Parathyroid adenoma (tissue), 2 donors: ENCODE data around the gene CNNM4.
A peak's percentile ranks its signal among the peaks of the same experiment; 100 is the strongest.

Experiments
- H2AFZ ChIP-seq: fragments of 300-600 bp; sonication (generic); one replicate; pipeline ENCODE4 v1.7.0; 2017; ENCODE audit warnings: antibody characterized with exemption, mild to moderate bottlenecking
- H3K27ac ChIP-seq: fragments of 300-600 bp; sonication (generic); one replicate; pipeline ENCODE4 v1.7.0; 2017
- H3K27me3 ChIP-seq: fragments of 300-600 bp; sonication (generic); one replicate; pipeline ENCODE4 v1.7.0; 2017; ENCODE audit warnings: low read length; ENCODE audit not compliant: control insufficient read depth, insufficient read depth
- H3K36me3 ChIP-seq: fragments of 300-600 bp; sonication (generic); one replicate; pipeline ENCODE4 v1.7.0; 2017; ENCODE audit warnings: low read length; ENCODE audit not compliant: control insufficient read depth, insufficient read depth
- H3K4me1 ChIP-seq: fragments of 300-600 bp; sonication (generic); one replicate; pipeline ENCODE4 v1.7.0; 2017; ENCODE audit warnings: control low read depth
- H3K4me2 ChIP-seq: fragments of 300-600 bp; sonication (generic); one replicate; pipeline ENCODE4 v1.7.0; 2017; ENCODE audit warnings: low read length
- H3K4me3 ChIP-seq: fragments of 300-600 bp; sonication (generic); one replicate; pipeline ENCODE4 v1.7.0; 2017; ENCODE audit warnings: low read depth, low read length
- H3K79me2 ChIP-seq: fragments of 300-600 bp; sonication (generic); one replicate; pipeline ENCODE4 v1.7.0; 2017; ENCODE audit warnings: control low read depth
- H3K9ac ChIP-seq: fragments of 300-600 bp; sonication (generic); one replicate; pipeline ENCODE4 v1.7.0; 2017; ENCODE audit warnings: mild to moderate bottlenecking
- H3K9me3 ChIP-seq: fragments of 300-600 bp; sonication (generic); one replicate; pipeline ENCODE4 v1.7.0; 2017; ENCODE audit warnings: low read length; ENCODE audit not compliant: control insufficient read depth
- CTCF ChIP-seq: fragments of 300-600 bp; sonication (generic); IDR thresholded peaks from one replicate; pipeline ENCODE4 v1.7.0; 2017; ENCODE audit warnings: antibody characterized with exemption, mild to moderate bottlenecking
- donor health status: primary hyperparathyroidism.

CNNM4 gene

GRCh38 chr2:96799623-96799935, 38.9 kb downstream of the CNNM4 start:
- Histone ChIP-seq H3K27ac (no peak overlapping the region), H3K27me3 (no peaks in the 10 kb centered on the region), H3K36me3 (no peaks in the 10 kb centered on the region), H3K4me2 (no peak overlapping the region), H3K9me3 (no peaks in the 10 kb centered on the region), H3K4me3 (no peak overlapping the region), H3K79me2 (no peaks in the 10 kb centered on the region), H2AFZ (no peak overlapping the region), H3K9ac (no peak overlapping the region), H3K4me1 (peaks cover 3% of the 10 kb centered on the region)
- no peak for TF ChIP-seq CTCF

- H2AFZ ChIP-seq, result peak overlapping the region; percentile 72
- no peak overlapping the region for H3K9ac ChIP-seq
- peaks cover 3% of the 10 kb centered on the region for H3K4me1 ChIP-seq
- H3K79me2 ChIP-seq, result no peaks in the 10 kb centered on the region
- H3K36me3 ChIP-seq, result no peaks in the 10 kb centered on the region
- H3K9me3 ChIP-seq, result no peaks in the 10 kb centered on the region
- H3K4me3 ChIP-seq, result no peak overlapping the region
- H3K27me3 ChIP-seq, result no peaks in the 10 kb centered on the region
- H3K4me2 ChIP-seq, result no peak overlapping the region
- no peak for TF ChIP-seq CTCF
- no peak overlapping the region for H3K27ac ChIP-seq
Measured at GRCh38 chr2:96800061-96801004, 39.6 kb downstream of the CNNM4 start.

GRCh38 chr2:96801005-96801785, 40.5 kb downstream of the CNNM4 start:
- no peaks in the 10 kb centered on the region for H3K9me3 ChIP-seq
- H2AFZ ChIP-seq, result peak overlapping the region; percentile 72
- no peak overlapping the region for H3K4me3 ChIP-seq
- H3K9ac ChIP-seq, result no peak overlapping the region
- H3K79me2 ChIP-seq, result no peaks in the 10 kb centered on the region
- peak; percentile 91 for TF ChIP-seq CTCF
- H3K36me3 ChIP-seq, result no peaks in the 10 kb centered on the region
- H3K4me2 ChIP-seq, result no peak overlapping the region
- H3K27me3 ChIP-seq, result no peaks in the 10 kb centered on the region
- H3K27ac ChIP-seq, result no peak overlapping the region
- peaks cover 3% of the 10 kb centered on the region for H3K4me1 ChIP-seq

GRCh38 chr2:96801786-96802595, 41.3 kb downstream of the CNNM4 start:
- Histone ChIP-seq H3K4me2 (no peak overlapping the region), H2AFZ (no peak overlapping the region), H3K27ac (no peak overlapping the region), H3K4me1 (peaks cover 3% of the 10 kb centered on the region), H3K9me3 (no peaks in the 10 kb centered on the region), H3K4me3 (no peak overlapping the region), H3K79me2 (no peaks in the 10 kb centered on the region), H3K9ac (no peak overlapping the region), H3K36me3 (no peaks in the 10 kb centered on the region), H3K27me3 (no peaks in the 10 kb centered on the region)
- TF ChIP-seq CTCF, result no peak
